Measurements from ENCODE around the gene TOR4A. TPM values are rescaled to one million over a fixed set of nuclear protein-coding genes. Genes with fewer than 3 reads are reported as not detected.

TOR4A gene
- polyA plus RNA-seq, 2 of the 4 experiments (the other 2 are of a cell fraction): 9.8 to 18.6 TPM

DNA sequence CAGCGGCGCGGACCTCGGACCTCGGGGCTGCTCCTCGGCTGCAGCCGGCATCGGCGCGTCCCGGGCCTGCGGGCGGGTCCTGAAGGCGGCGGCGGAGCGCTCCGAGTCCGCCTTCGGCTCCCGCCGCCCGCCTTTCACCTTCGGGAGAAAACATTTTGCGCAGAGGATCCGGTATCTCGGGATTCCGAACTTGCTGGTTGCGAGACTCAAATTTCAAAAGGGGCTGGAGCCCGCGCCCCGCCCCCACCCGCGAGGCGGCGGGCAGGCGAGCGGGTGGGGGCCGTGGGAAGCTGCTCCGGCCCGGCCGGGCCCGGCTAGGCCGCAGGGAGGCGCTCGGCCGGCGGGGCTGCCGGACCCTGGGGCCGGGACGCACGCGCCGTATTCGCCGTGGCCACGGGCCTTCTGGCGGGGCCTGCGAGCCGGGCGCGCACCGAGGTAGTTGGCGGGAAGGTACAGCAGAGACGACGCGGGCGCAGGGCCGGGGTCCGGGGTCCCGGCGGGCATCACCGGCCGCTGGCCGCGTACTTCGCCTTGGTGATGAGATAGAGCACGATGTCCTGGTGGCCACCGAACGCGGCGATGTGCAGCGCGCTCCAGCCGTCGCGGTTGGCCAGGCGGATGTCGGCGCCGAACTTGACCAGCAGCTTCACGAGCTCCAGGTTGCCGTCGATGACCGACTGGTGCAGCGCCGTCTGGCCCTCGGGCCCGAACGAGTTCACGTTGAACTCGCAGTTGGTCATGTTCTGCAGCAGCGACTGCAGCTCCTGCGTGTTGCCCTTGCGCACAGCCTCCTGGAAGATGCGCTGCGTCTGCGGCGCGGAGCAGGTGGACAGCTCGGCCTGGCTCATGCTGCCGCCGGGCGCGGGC, 23.8 kb downstream of the TOR4A start (continued):
- TF ChIP-seq ZFP36 (IDR thresholded peaks at IDR 0.05; ENCODE audit: borderline replicate concordance, partially characterized antibody) (no peak), CHD4 (IDR thresholded peaks at IDR 0.05; ENCODE audit: borderline replicate concordance) (no peak), HOXA7 (CRISPR knock-in tag; IDR thresholded peaks at IDR 0.05) (no peak), FOSL2 (IDR thresholded peaks at IDR 0.05) (no peak), FOSL2 (CRISPR knock-in tag; IDR thresholded peaks at IDR 0.05) (no peak), GATA3 (IDR thresholded peaks at IDR 0.05; ENCODE audit: borderline replicate concordance) (no peak)

- no peak for FAIRE-seq
- H3K4me1 ChIP-seq: peaks cover 19% of the 10 kb centered on the region
These were observed 24.6 kb downstream of the TOR4A start, which contains the start of gene NRARP for GRCh38 chr9:137302118-137302448. TSS of gene NRARP (minus strand) at chr9:137302271. CDS start at chr9:137301928, 343 bp downstream.

DNA sequence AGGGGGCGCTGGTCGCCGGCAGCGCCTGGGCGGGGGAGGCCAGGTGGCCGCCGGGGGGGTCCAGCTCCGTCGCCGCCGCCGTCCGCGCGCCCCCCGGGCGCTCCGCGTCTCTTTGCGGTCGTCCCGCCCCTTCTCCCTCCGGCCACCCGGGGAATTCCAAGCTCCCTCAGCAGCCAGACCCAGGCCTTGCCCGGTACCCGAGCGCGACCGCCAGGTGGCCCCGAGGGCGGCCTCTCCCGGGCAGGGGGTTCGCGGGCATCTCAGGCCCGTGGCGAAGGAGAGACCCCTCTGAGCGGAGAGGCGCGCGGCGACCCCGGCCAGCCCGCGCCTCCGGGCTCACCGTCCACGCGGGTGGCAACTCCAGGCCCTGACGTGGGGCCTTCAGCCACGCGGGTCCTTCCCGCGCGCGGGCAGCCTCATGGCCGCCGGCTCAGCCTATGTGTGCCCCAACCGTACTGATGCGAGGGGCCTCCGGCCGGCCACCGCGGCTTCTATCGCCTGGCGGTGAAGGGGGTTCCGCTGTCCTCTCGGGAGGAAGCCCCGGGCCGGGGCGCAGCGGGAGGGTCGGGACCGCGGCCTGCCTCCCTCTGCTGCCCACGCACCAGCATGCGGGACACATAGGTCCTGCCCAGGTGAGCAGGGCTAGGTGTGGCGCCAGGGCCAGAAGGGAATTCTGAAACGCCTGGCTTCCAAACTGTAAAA, 25.1 kb downstream of the TOR4A start:
- peak in 1 of 2 experiments; percentile 77 for DNase-seq (ENCODE audit: low read depth in 1 of 2, low spot score in 1 of 2)
- no peak for FAIRE-seq
- CTCF ChIA-PET: interaction anchor here (0.7 to 4.4 kb wide), 51 partner anchors 8 to 286 kb away, joined by 3 to 51 read pairs (median 4); partner anchors contain the start of genes ENTPD8, EXD3, NELFB and NOXA1
- Histone ChIP-seq H3K27ac (peak overlapping the region; percentile 58 to 90), H3K4me2 (peak overlapping the region; percentile 84), H3K9me3 (no peaks in the 10 kb centered on the region), H3K4me3 (peak overlapping the region; percentile 49), H3K4me1 (peaks cover 19% of the 10 kb centered on the region)
- WGBS (ENCODE audit: missing lambda C conversion rate): 93% methylated on average over 11 of the region's 78 CpGs
- peak; percentile 54 to 61 for ATAC-seq
- POLR2A ChIA-PET: interaction anchor here (0.6 to 2.2 kb wide), 14 partner anchors 9 to 232 kb away, joined by 3 to 19 read pairs (median 6); partner anchors contain the start of genes EXD3, NOXA1, NSMF and TOR4A
- TF ChIP-seq CEBPB (IDR thresholded peaks at IDR 0.05) (no peak), CHD4 (IDR thresholded peaks at IDR 0.05; ENCODE audit: borderline replicate concordance) (no peak), SMC3 (IDR thresholded peaks at IDR 0.05) (peak; percentile 51), EHF (CRISPR knock-in tag; IDR thresholded peaks at IDR 0.05) (no peak), HDAC2 (IDR thresholded peaks at IDR 0.05) (no peak), RAD21 (conservative IDR thresholded peaks at IDR 0.05 in 1 of 2, IDR thresholded peaks at IDR 0.05 in 1 of 2) (peak; percentile 16 to 40; a peak in 3 of 5 replicates), ZFP36 (IDR thresholded peaks at IDR 0.05; ENCODE audit: borderline replicate concordance, partially characterized antibody) (no peak), POLR2AphosphoS2 (conservative IDR thresholded peaks at IDR 0.05; ENCODE audit: low read length) (no peak), PBX3 (IDR thresholded peaks at IDR 0.05) (no peak), REST (IDR thresholded peaks at IDR 0.05) (no peak), GATA3 (IDR thresholded peaks at IDR 0.05; ENCODE audit: borderline replicate concordance) (no peak), JUN (IDR thresholded peaks at IDR 0.05) (0 out of 5 replicates have a peak, but pooled peaks of 1 of the 2 experiments have one; percentile 24), NR3C1 (IDR thresholded peaks at IDR 0.05) (no peak), KDM1A (IDR thresholded peaks at IDR 0.05; ENCODE audit: low read depth) (no peak), ZC3H11A (IDR thresholded peaks at IDR 0.05) (no peak), BHLHE40 (IDR thresholded peaks at IDR 0.05; ENCODE audit: low read depth, low read length) (no peak)
- TF ChIP-seq, protein P1, sequence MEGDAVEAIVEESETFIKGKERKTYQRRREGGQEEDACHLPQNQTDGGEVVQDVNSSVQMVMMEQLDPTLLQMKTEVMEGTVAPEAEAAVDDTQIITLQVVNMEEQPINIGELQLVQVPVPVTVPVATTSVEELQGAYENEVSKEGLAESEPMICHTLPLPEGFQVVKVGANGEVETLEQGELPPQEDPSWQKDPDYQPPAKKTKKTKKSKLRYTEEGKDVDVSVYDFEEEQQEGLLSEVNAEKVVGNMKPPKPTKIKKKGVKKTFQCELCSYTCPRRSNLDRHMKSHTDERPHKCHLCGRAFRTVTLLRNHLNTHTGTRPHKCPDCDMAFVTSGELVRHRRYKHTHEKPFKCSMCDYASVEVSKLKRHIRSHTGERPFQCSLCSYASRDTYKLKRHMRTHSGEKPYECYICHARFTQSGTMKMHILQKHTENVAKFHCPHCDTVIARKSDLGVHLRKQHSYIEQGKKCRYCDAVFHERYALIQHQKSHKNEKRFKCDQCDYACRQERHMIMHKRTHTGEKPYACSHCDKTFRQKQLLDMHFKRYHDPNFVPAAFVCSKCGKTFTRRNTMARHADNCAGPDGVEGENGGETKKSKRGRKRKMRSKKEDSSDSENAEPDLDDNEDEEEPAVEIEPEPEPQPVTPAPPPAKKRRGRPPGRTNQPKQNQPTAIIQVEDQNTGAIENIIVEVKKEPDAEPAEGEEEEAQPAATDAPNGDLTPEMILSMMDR (IDR thresholded peaks at IDR 0.05): peak; percentile 90

More at GRCh38 chr9:137302118-137302448, 24.6 kb downstream of the TOR4A start, which contains the start of gene NRARP:
- peak; percentile 74; the same call in 2 of the 3 replicates for TF ChIP-seq BCL3 (IDR thresholded peaks at IDR 0.05)
- TF ChIP-seq POLR2A (IDR thresholded peaks at IDR 0.05; ENCODE audit: low read length): peak; percentile 97
- TF ChIP-seq ZSCAN20 (CRISPR knock-in tag; IDR thresholded peaks at IDR 0.05): no peak
- TF ChIP-seq JUN (IDR thresholded peaks at IDR 0.05): peak in 1 of 2 experiments; percentile 39; a peak in 2 of 5 replicates
- H3K27ac ChIP-seq: peak within 1 kb of the TSS; percentile 58 to 90
- WGBS (ENCODE audit: missing lambda C conversion rate): no CpG with 5 or more reads among the region's 60 CpGs
- H3K9me3 ChIP-seq: no peaks in the 10 kb centered on the region
- DNase-seq (ENCODE audit: low read depth in 1 of 2, low spot score in 1 of 2) (peak; percentile 62 to 89), ATAC-seq (peak; percentile 30 to 51)
- ChIA-PET CTCF (interaction anchor here (0.6 to 4.4 kb wide), 57 partner anchors 9 to 297 kb away, joined by 3 to 51 read pairs (median 4); partner anchors contain the start of genes ENTPD8, EXD3, NELFB and NOXA1), POLR2A (interaction anchor here (0.6 to 2.2 kb wide), 15 partner anchors 9 to 233 kb away, joined by 3 to 19 read pairs (median 6); partner anchors contain the start of genes EXD3, NOXA1, NSMF and TOR4A)
- peak within 1 kb of the TSS; percentile 84 for H3K4me2 ChIP-seq
- H3K4me3 ChIP-seq: peak within 1 kb of the TSS; percentile 49
